CD4-positive, alpha-beta T cell (primary cell): ENCODE data around the gene TTC28. TPM values are rescaled to one million over a fixed set of nuclear protein-coding genes. Genes with fewer than 3 reads are reported as not detected.

Source experiments
- ATAC-seq: fragments of 200-7000 bp; cut with Tn5 transposase; one replicate; pipeline ENCODE4 v1.10.0; 2022; ENCODE audit warnings: mild to moderate bottlenecking; ENCODE audit not compliant: poor library complexity
- CTCF ChIA-PET: fragments of 350-600 bp; sonication (Branson Sonifier 250); formaldehyde crosslinking; loops from one replicate; lab custom pipeline; 2021; ENCODE audit warnings: antibody characterized with exemption, inconsistent platforms; lab: Charles Lee
- POLR2A ChIA-PET: fragments of 350-600 bp; sonication (Branson Sonifier 250); formaldehyde crosslinking; loops from one replicate; lab custom pipeline; 2021; ENCODE audit warnings: antibody characterized with exemption, inconsistent platforms; lab: Charles Lee
- DNase-seq, 14 experiments: peaks; one replicate each; pipeline ENCODE4 v3.0.0-alpha.2; 2013 to 2020; ENCODE audit warnings: mixed read lengths in 2 of 14
- H3K27ac ChIP-seq, 2 donors: one replicate each; pipeline versions ENCODE4 v1.5.1 to v1.7.0; 2013; ENCODE audit warnings: low read length in 2 of 2, low read depth in 1 of 2, mild to moderate bottlenecking in 1 of 2
- H3K27me3 ChIP-seq, 2 experiments: 1 replicate in 1 of 2; 2 replicates in 1 of 2; pipeline versions ENCODE4 v1.6.1 to v1.7.0; 2013; ENCODE audit warnings: low read length in 2 of 2, control low read depth in 1 of 2, mild to moderate bottlenecking in 1 of 2, moderate library complexity in 1 of 2; ENCODE audit not compliant: insufficient read depth in 2 of 2, control insufficient read depth in 1 of 2
- H3K36me3 ChIP-seq: one replicate; pipeline ENCODE4 v1.6.1; 2013; ENCODE audit warnings: low read length, control low read depth; ENCODE audit not compliant: insufficient read depth
- H3K4me1 ChIP-seq: one replicate; pipeline ENCODE4 v1.6.1; 2013; ENCODE audit warnings: low read length, control low read depth; ENCODE audit not compliant: insufficient read depth
- H3K4me3 ChIP-seq: one replicate; pipeline ENCODE4 v1.5.1; 2013; ENCODE audit warnings: mild to moderate bottlenecking, low read length, moderate library complexity
- H3K9me3 ChIP-seq, 2 experiments: 1 replicate in 1 of 2; 2 replicates in 1 of 2; pipeline versions ENCODE4 v1.6.1 to v1.7.0; 2013; ENCODE audit warnings: low read length in 2 of 2, mild to moderate bottlenecking in 2 of 2, control low read depth in 1 of 2, moderate library complexity in 1 of 2; ENCODE audit not compliant: control insufficient read depth in 1 of 2, insufficient read depth in 1 of 2
- H3K27ac Mint-ChIP-seq: one replicate; pipeline ENCODE4 v1.8.0; 2020; ENCODE audit warnings: mixed read lengths
- H3K27me3 Mint-ChIP-seq: one replicate; pipeline ENCODE4 v1.8.0; 2021; ENCODE audit warnings: mixed read lengths
- H3K36me3 Mint-ChIP-seq: one replicate; pipeline ENCODE4 v1.8.0; 2021; ENCODE audit warnings: low read depth, mixed read lengths
- H3K4me1 Mint-ChIP-seq: one replicate; pipeline ENCODE4 v1.8.0; 2021; ENCODE audit warnings: low read depth, mixed read lengths
- H3K4me3 Mint-ChIP-seq: one replicate; pipeline ENCODE4 v1.8.0; 2020; ENCODE audit warnings: mild to moderate bottlenecking, mixed read lengths
- H3K9me3 Mint-ChIP-seq: one replicate; pipeline ENCODE4 v1.8.0; 2020; ENCODE audit warnings: mixed read lengths
- intact Hi-C, 2 experiments: fragments of 100-400 bp; cut with DNase I in 1 of 2; cut with micrococcal nuclease in 1 of 2; formaldehyde crosslinking; loops; one replicate each; pipeline versions ENCODE4 v1.15.1 to v1.9.0; 2023 to 2025; cut with DNase I, micrococcal nuclease
- total RNA-seq, 174 experiments: library from RNA in 2 of 174; stranded (reverse) in 2 of 174; gene quantifications; one replicate each; pipeline ENCODE4 v1.2.3 and lab custom pipeline; 2021 to 2026
- TF ChIP-seq, protein P1 (sequence below): fragments of 200-600 bp; IDR thresholded peaks from one replicate; pipeline ENCODE4 v1.8.0; 2022; ENCODE audit warnings: antibody characterized with exemption, mild to moderate bottlenecking

TTC28 gene
- total RNA-seq, 2 experiments from 2014 or later: 4.6 to 5.7 TPM

DNA sequence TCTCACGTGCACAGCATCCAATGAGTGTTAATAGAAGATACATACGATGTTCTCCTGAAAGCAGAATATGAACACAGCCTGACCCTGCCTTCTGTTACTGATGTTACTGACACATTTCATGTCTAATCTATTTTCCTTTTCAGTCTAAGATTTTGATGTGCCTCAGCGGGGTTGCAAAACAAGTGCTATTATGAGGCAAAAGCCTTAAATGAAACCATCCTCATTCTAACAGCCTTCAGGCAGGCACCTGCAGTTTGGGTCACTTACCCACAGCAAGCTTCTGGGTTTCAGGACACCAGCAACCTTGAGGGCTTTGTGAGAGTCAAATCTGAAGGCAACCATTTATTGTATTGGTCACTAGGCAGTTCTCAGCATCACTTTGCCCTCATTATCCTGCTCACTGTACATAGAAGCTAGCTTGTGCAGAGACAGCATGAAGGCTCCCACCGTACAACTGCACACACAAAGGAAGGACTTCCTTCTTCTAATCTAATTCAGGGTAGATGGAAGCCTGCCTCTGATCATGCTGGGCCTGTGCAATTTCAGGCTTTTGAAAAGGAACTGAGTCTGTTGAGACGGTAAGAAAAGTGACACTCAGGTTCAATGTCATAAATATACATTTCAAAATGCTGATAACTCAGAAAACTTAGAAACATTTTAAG lies 577.4 kb downstream of the TTC28 start:
- Histone ChIP-seq H3K36me3 (no peaks in the 10 kb centered on the region), H3K9me3 (no peaks in the 10 kb centered on the region), H3K27ac (no peak overlapping the region), H3K4me1 (no peaks in the 10 kb centered on the region), H3K27me3 (no peaks in the 10 kb centered on the region), H3K4me3 (no peak overlapping the region)
- ChIA-PET CTCF (interaction anchor here (0.6 kb wide), 1 partner anchor 8 kb away, joined by 3 read pairs; no protein-coding TSS in a partner anchor), POLR2A (no interaction called here)
- intact Hi-C loops: no loop called here
- Mint-ChIP-seq H3K4me1 (no peaks in the 10 kb centered on the region), H3K27me3 (no peaks in the 10 kb centered on the region), H3K36me3 (peaks cover 5% of the 10 kb centered on the region), H3K4me3 (no peak overlapping the region), H3K27ac (no peak overlapping the region), H3K9me3 (no peaks in the 10 kb centered on the region)
- TF ChIP-seq, protein P1, sequence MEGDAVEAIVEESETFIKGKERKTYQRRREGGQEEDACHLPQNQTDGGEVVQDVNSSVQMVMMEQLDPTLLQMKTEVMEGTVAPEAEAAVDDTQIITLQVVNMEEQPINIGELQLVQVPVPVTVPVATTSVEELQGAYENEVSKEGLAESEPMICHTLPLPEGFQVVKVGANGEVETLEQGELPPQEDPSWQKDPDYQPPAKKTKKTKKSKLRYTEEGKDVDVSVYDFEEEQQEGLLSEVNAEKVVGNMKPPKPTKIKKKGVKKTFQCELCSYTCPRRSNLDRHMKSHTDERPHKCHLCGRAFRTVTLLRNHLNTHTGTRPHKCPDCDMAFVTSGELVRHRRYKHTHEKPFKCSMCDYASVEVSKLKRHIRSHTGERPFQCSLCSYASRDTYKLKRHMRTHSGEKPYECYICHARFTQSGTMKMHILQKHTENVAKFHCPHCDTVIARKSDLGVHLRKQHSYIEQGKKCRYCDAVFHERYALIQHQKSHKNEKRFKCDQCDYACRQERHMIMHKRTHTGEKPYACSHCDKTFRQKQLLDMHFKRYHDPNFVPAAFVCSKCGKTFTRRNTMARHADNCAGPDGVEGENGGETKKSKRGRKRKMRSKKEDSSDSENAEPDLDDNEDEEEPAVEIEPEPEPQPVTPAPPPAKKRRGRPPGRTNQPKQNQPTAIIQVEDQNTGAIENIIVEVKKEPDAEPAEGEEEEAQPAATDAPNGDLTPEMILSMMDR: no peak
- ATAC-seq (no peak), DNase-seq (no peak)

DNA sequence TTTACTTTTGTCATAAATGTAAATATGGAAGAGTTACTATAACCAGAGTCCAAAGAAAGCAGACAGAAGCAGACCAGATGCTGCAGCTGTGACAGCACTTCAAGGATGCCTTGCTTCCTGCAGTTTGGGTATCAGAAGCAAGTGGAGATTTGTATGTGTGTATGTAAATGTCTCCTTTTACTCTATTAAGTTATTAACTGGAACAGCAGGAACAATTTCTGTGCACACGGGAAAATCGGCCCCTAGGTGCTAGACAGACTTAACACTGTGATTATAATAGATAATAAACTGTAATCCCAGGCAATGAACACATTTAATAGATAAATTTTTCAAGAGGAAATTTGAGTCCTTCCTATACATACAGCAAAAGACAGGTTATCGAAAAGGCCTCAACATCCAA lies 582.0 kb downstream of the TTC28 start:
- DNase-seq: no peak
- Histone ChIP-seq H3K4me3 (no peak overlapping the region), H3K27ac (no peak overlapping the region), H3K36me3 (no peaks in the 10 kb centered on the region), H3K4me1 (no peaks in the 10 kb centered on the region), H3K9me3 (no peaks in the 10 kb centered on the region), H3K27me3 (no peaks in the 10 kb centered on the region)
- intact Hi-C loops: no loop called here
- Mint-ChIP-seq H3K4me1 (no peaks in the 10 kb centered on the region), H3K27ac (no peak overlapping the region), H3K4me3 (no peak overlapping the region), H3K27me3 (no peaks in the 10 kb centered on the region), H3K9me3 (no peaks in the 10 kb centered on the region), H3K36me3 (no peaks in the 10 kb centered on the region)
- ATAC-seq: no peak
- POLR2A ChIA-PET: interaction anchor here (0.6 kb wide), 1 partner anchor 186 kb away, joined by 3 read pairs; no protein-coding TSS in a partner anchor
- TF ChIP-seq, protein P1: no peak
- CTCF ChIA-PET: no interaction called here

DNA sequence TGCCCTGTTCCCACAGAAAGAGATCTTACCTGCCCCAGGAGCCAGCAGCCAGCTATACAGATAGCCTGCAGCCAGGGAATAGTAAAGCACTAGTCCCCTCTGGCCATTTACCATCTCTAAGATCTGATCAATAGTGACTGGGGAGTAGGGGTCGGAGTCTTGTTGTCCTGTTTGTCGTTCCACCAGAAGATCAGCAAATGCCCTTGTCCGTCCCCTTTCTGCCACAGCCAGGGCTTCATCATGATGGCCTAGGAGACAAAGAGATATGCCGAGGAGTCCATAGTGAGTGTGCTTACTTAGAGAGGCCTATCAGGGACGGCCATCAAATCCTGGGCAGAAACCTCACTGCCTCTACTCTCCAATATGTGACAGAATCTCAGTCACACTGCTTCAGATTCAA lies 583.5 kb downstream of the TTC28 start:
- Histone ChIP-seq H3K27me3 (no peaks in the 10 kb centered on the region), H3K4me1 (no peaks in the 10 kb centered on the region), H3K4me3 (no peak overlapping the region), H3K36me3 (no peaks in the 10 kb centered on the region), H3K27ac (no peak overlapping the region), H3K9me3 (no peaks in the 10 kb centered on the region)
- Mint-ChIP-seq H3K4me3 (no peak overlapping the region), H3K4me1 (no peaks in the 10 kb centered on the region), H3K27ac (no peak overlapping the region), H3K9me3 (no peaks in the 10 kb centered on the region), H3K36me3 (no peaks in the 10 kb centered on the region), H3K27me3 (no peaks in the 10 kb centered on the region)
- ChIA-PET CTCF (no interaction called here), POLR2A (no interaction called here)
- DNase-seq: no peak
- intact Hi-C loops: no loop called here
- ATAC-seq: no peak
- TF ChIP-seq, protein P1: no peak
